HepG2 (cell line): Measurements from ENCODE around the gene ADGRF1. TPM values are rescaled to one million over a fixed set of nuclear protein-coding genes. Genes with fewer than 3 reads are reported as not detected.
A peak's percentile ranks its signal among the peaks of the same experiment; 100 is the strongest.

ENCODE experiments used
- MXI1 ChIP-seq: IDR thresholded peaks from 3 replicates; pipeline ENCODE4 v1.6.1; 2012; ENCODE audit warnings: low read depth, low read length, inconsistent platforms, borderline replicate concordance
- PHF20 ChIP-seq: sonication (generic); formaldehyde crosslinking; IDR thresholded peaks from 2 replicates; pipeline ENCODE4 v1.5.0; 2020; ENCODE audit warnings: mild to moderate bottlenecking, missing genetic modification reagents
- SOX6 ChIP-seq, 2 experiments: fragments of 450-650 bp in 1 of 2; sonication (generic) in 1 of 2; formaldehyde crosslinking in 1 of 2; IDR thresholded peaks; 2 replicates each; pipeline versions ENCODE4 v1.4.0 to v1.6.1; 2017 to 2020; ENCODE audit warnings: antibody characterized with exemption in 1 of 2, mild to moderate bottlenecking in 1 of 2, missing genetic modification reagents in 1 of 2
- TCF7 ChIP-seq: sonication (generic); IDR thresholded peaks from 2 replicates; pipeline ENCODE4 v1.6.1; 2016; ENCODE audit warnings: antibody characterized with exemption, low read depth
- TEAD3 ChIP-seq: optimal IDR thresholded peaks from 2 replicates; pipeline ENCODE3; 2016; ENCODE audit warnings: borderline replicate concordance
- ZFX ChIP-seq: sonication (generic); formaldehyde crosslinking; IDR thresholded peaks from 2 replicates; pipeline ENCODE4 v1.4.0; 2020; ENCODE audit warnings: mild to moderate bottlenecking, low read depth, missing genetic modification reagents, moderate library complexity
- ZNF577 ChIP-seq: sonication (generic); formaldehyde crosslinking; IDR thresholded peaks from 2 replicates; pipeline ENCODE4 v1.4.0; 2020; ENCODE audit warnings: mild to moderate bottlenecking, low read depth, missing genetic modification reagents, borderline replicate concordance
- polyA plus RNA-seq, 8 experiments: library from polyadenylated mRNA; depleted of rRNA in 3 of 8; stranded (reverse) in 7 of 8; unstranded in 1 of 8; fragments of >200 nt; fragmentation: Illumina TruSeq in 4 of 8; extraction: Trizol in 4 of 8; gene quantifications; 2 replicates each; pipeline versions ENCODE4 v1.2.1 to v1.2.3, GENCODE V29; 2011 to 2016; ENCODE audit warnings: low read depth in 4 of 8, missing spikeins in 1 of 8, mixed read lengths in 1 of 8; ENCODE audit not compliant: insufficient read depth in 1 of 8
- total RNA-seq, 5 experiments: library from RNA; depleted of rRNA; stranded (reverse); fragments of >200 nt; fragmentation: Illumina TruSeq; extraction: Trizol; gene quantifications; 2 replicates each; pipeline ENCODE4 v1.2.3, GENCODE V29; 2016; ENCODE audit warnings: low read depth in 1 of 5
- TF ChIP-seq, protein P1 (sequence below), 2 experiments: sonication (generic) in 1 of 2; formaldehyde crosslinking in 1 of 2; IDR thresholded peaks; 2 replicates each; pipeline versions ENCODE4 v1.4.0 to v1.6.1; 2016 to 2020; ENCODE audit warnings: borderline replicate concordance in 1 of 2, low read depth in 1 of 2, mild to moderate bottlenecking in 1 of 2, missing genetic modification reagents in 1 of 2
- TF ChIP-seq, protein P2 (sequence below): IDR thresholded peaks from 2 replicates; pipeline ENCODE4 v1.6.1; 2016; ENCODE audit warnings: low read depth
- TF ChIP-seq, protein P3 (sequence below): sonication (generic); formaldehyde crosslinking; IDR thresholded peaks from 2 replicates; pipeline ENCODE4 v1.4.0; 2020; ENCODE audit warnings: missing genetic modification reagents, mild to moderate bottlenecking, borderline replicate concordance
- TF ChIP-seq, protein P4 (sequence below), 2 experiments: fragments of 450-650 bp in 1 of 2; sonication (generic) in 1 of 2; formaldehyde crosslinking; IDR thresholded peaks; 2 replicates each; pipeline versions ENCODE4 v1.5.0 to v1.8.0; 2020 to 2022; ENCODE audit warnings: mild to moderate bottlenecking in 1 of 2, missing genetic modification reagents in 1 of 2
- TF ChIP-seq, protein P5 (sequence below): sonication (generic); formaldehyde crosslinking; IDR thresholded peaks from 2 replicates; pipeline ENCODE4 v1.8.0; 2022; ENCODE audit warnings: mild to moderate bottlenecking, missing genetic modification reagents; ENCODE audit not compliant: insufficient replicate concordance
- TF ChIP-seq, protein P6 (sequence below): sonication (generic); formaldehyde crosslinking; conservative IDR thresholded peaks from 2 replicates; pipeline ENCODE4 v1.8.1; 2023; ENCODE audit warnings: missing genetic modification reagents

The ADGRF1 gene
- total and polyA plus RNA-seq, 2 of the 13 experiments (the other 11 are each of a cell fraction or from before 2014, with no cell fraction given), result not detected

DNA sequence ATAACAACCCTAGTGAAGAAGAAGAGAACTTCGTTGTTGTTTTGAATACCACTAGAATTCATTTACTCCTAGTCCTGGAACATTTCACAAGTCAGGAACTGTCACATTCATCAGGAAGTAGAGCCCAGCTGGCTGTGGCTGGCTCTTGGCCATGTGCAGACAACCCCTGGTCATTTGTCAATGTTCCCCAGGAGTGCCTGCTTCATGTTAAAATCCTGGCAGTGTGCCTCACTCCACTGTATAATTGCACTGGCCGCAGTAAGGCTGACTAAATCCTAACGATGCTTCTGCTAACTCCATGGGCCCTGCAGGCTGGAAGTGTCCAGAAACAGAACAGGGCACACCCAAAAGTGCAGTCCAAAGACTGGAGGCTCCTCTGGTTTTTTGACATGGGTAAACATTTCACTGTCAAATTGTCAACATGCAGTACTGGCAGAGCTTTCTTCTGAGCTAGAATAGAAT, 41.5 kb upstream of the ADGRF1 start (continued):
- TF ChIP-seq, protein P1, sequence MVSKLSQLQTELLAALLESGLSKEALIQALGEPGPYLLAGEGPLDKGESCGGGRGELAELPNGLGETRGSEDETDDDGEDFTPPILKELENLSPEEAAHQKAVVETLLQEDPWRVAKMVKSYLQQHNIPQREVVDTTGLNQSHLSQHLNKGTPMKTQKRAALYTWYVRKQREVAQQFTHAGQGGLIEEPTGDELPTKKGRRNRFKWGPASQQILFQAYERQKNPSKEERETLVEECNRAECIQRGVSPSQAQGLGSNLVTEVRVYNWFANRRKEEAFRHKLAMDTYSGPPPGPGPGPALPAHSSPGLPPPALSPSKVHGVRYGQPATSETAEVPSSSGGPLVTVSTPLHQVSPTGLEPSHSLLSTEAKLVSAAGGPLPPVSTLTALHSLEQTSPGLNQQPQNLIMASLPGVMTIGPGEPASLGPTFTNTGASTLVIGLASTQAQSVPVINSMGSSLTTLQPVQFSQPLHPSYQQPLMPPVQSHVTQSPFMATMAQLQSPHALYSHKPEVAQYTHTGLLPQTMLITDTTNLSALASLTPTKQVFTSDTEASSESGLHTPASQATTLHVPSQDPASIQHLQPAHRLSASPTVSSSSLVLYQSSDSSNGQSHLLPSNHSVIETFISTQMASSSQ (IDR thresholded peaks at IDR 0.05; ENCODE audit: low read depth), result no peak
- TF ChIP-seq, protein P1 (CRISPR knock-in tag; IDR thresholded peaks at IDR 0.05; ENCODE audit: borderline replicate concordance), result peak; percentile 54; the same call in 1 of the 2 replicates
- TF ChIP-seq ZNF577 (CRISPR knock-in tag) (no peak), MXI1 (peak; percentile 61; the same call in 2 of the 3 replicates), PHF20 (no peak), TCF7 (0 out of 2 replicates have a peak, but pooled peaks have one; percentile 31), SOX6 (IDR thresholded peaks at IDR 0.05) (no peak), SOX6 (CRISPR knock-in tag; IDR thresholded peaks at IDR 0.05) (peak; percentile 69; the same call in 1 of the 2 replicates), ZFX (CRISPR knock-in tag) (0 out of 2 replicates have a peak, but pooled peaks have one; percentile 14), TEAD3 (CRISPR knock-in tag) (peak; percentile 55)
- TF ChIP-seq, protein P2, sequence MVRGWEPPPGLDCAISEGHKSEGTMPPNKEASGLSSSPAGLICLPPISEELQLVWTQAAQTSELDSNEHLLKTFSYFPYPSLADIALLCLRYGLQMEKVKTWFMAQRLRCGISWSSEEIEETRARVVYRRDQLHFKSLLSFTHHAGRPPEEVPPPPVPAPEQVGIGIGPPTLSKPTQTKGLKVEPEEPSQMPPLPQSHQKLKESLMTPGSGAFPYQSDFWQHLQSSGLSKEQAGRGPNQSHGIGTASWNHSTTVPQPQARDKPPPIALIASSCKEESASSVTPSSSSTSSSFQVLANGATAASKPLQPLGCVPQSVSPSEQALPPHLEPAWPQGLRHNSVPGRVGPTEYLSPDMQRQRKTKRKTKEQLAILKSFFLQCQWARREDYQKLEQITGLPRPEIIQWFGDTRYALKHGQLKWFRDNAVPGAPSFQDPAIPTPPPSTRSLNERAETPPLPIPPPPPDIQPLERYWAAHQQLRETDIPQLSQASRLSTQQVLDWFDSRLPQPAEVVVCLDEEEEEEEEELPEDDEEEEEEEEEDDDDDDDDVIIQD (CRISPR knock-in tag), result peak; percentile 55; the same call in 1 of the 2 replicates
- TF ChIP-seq, protein P3, sequence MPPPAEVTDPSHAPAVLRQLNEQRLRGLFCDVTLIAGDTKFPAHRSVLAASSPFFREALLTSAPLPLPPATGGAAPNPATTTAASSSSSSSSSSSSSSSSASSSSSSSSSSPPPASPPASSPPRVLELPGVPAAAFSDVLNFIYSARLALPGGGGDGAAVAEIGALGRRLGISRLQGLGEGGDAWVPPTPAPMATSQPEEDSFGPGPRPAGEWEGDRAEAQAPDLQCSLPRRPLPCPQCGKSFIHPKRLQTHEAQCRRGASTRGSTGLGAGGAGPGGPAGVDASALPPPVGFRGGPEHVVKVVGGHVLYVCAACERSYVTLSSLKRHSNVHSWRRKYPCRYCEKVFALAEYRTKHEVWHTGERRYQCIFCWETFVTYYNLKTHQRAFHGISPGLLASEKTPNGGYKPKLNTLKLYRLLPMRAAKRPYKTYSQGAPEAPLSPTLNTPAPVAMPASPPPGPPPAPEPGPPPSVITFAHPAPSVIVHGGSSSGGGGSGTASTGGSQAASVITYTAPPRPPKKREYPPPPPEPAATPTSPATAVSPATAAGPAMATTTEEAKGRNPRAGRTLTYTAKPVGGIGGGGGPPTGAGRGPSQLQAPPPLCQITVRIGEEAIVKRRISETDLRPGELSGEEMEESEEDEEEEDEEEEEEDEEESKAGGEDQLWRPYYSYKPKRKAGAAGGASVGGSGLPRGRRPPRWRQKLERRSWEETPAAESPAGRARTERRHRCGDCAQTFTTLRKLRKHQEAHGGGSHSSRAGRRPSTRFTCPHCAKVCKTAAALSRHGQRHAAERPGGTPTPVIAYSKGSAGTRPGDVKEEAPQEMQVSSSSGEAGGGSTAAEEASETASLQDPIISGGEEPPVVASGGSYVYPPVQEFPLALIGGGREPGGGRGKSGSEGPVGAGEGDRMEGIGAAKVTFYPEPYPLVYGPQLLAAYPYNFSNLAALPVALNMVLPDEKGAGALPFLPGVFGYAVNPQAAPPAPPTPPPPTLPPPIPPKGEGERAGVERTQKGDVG (CRISPR knock-in tag), result peak; percentile 76; the same call in 1 of the 2 replicates
- TF ChIP-seq, protein P4, sequence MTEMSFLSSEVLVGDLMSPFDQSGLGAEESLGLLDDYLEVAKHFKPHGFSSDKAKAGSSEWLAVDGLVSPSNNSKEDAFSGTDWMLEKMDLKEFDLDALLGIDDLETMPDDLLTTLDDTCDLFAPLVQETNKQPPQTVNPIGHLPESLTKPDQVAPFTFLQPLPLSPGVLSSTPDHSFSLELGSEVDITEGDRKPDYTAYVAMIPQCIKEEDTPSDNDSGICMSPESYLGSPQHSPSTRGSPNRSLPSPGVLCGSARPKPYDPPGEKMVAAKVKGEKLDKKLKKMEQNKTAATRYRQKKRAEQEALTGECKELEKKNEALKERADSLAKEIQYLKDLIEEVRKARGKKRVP (CRISPR knock-in tag; IDR thresholded peaks at IDR 0.05), result peak in 1 of 2 experiments; percentile 33; a peak in 1 of 4 replicates
- TF ChIP-seq, protein P5, sequence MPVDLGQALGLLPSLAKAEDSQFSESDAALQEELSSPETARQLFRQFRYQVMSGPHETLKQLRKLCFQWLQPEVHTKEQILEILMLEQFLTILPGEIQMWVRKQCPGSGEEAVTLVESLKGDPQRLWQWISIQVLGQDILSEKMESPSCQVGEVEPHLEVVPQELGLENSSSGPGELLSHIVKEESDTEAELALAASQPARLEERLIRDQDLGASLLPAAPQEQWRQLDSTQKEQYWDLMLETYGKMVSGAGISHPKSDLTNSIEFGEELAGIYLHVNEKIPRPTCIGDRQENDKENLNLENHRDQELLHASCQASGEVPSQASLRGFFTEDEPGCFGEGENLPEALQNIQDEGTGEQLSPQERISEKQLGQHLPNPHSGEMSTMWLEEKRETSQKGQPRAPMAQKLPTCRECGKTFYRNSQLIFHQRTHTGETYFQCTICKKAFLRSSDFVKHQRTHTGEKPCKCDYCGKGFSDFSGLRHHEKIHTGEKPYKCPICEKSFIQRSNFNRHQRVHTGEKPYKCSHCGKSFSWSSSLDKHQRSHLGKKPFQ, result no peak
- TF ChIP-seq, protein P6, sequence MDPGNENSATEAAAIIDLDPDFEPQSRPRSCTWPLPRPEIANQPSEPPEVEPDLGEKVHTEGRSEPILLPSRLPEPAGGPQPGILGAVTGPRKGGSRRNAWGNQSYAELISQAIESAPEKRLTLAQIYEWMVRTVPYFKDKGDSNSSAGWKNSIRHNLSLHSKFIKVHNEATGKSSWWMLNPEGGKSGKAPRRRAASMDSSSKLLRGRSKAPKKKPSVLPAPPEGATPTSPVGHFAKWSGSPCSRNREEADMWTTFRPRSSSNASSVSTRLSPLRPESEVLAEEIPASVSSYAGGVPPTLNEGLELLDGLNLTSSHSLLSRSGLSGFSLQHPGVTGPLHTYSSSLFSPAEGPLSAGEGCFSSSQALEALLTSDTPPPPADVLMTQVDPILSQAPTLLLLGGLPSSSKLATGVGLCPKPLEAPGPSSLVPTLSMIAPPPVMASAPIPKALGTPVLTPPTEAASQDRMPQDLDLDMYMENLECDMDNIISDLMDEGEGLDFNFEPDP (CRISPR knock-in tag), result no peak
